ENCODE data around the gene CTTNBP2NL.

DNA sequence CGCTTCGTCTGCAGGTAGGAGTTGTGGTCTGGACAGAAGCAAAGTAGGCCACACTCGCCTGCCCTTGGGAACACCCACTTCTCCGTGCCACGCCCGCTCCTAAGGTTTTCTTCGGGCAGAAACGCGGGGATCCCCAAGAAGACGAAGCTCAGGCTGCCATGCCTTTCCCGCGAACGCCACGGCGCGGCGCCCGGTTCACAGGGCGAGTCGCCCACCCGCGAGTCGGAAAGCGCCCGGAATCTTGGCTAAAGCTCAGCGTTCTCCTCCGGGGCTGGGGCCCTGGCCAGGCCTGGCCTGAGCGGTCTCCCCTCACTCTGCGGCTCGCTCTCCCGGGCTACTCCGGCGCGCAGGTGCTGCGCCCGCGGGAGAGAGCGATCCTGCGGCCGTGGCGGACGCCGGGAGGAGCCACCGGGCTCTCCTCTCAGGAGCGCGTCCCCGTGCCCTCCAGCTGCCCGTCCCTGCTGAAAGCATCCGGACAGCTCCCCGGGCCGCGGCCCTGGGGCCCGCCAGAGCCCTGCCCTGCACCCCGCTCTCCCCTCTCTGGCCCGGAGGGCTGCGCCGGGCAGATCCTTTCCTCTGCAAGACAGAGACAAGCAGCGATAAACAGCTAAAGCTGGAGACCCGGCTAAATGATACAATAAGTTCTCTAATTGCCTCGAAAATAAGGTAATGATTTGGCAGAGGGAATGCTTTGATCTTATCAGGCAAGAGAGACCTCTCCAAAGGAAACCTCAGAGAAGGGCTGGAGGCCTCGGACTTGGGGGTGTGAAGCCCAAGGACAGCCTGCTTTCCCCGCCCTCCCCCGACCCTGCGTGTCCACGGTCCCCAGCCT, 106.0 kb downstream of the CTTNBP2NL start:
- TF ChIP-seq, protein P1, sequence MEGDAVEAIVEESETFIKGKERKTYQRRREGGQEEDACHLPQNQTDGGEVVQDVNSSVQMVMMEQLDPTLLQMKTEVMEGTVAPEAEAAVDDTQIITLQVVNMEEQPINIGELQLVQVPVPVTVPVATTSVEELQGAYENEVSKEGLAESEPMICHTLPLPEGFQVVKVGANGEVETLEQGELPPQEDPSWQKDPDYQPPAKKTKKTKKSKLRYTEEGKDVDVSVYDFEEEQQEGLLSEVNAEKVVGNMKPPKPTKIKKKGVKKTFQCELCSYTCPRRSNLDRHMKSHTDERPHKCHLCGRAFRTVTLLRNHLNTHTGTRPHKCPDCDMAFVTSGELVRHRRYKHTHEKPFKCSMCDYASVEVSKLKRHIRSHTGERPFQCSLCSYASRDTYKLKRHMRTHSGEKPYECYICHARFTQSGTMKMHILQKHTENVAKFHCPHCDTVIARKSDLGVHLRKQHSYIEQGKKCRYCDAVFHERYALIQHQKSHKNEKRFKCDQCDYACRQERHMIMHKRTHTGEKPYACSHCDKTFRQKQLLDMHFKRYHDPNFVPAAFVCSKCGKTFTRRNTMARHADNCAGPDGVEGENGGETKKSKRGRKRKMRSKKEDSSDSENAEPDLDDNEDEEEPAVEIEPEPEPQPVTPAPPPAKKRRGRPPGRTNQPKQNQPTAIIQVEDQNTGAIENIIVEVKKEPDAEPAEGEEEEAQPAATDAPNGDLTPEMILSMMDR (IDR thresholded peaks at IDR 0.05) = peak in 1 of 3 donors; percentile 19
- TF ChIP-seq POLR2A (IDR thresholded peaks at IDR 0.05) = no peak
